ENCODE results near the gene LMO4. TPM values are rescaled to one million over a fixed set of nuclear protein-coding genes. Genes with fewer than 3 reads are reported as not detected.

Gene LMO4, protein sequence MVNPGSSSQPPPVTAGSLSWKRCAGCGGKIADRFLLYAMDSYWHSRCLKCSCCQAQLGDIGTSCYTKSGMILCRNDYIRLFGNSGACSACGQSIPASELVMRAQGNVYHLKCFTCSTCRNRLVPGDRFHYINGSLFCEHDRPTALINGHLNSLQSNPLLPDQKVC
- 10 to 100 TPM; 34.4 to 67.5 (median 39.3) TPM for total RNA-seq

DNA sequence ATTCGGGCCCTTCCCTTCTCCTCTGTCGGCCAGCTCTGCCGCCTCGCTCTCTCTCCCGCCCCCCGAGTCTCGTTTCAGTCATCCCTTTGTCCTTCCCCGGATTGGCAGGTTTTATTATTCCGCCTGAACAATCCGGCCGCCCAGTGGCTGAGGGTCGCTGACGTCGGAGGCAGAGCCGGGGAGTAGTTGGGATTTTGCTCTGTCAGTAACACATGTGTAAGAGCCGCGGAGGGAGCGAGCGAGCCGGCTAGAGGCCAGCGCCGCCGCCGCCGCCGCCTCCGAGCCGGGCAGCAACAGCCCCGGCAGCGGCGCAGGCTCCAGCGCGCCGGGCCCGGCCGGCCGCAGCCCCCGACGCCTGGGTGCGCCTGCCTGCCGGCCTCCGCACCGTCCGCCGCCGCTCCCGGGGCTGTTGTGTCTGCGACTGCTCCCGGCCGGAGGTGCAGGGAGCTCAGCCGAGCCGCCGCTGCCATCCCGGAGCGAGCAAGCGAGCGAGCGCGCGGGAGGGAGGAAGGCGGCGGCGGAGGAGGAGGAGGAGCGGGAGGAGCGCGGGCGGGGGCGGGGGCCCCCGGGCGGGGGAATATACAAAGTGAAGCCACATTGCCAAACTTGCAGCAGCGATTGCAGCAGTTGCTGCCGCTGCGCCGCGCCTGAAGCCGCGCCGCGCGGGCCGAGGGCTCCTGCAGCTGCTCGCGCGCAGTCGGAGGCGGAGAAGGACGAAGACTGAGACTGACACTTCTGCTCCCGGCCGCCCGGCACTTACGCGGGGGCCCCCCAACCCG is at the start of gene LMO4:
Gene LMO4, plus strand, starts transcription at position 609 of the 779 bp plus-strand sequence. CDS start 3,136 bp downstream, outside the sequence.
- H3K9me3 ChIP-seq = no peaks in the 10 kb centered on the region
- peaks cover 6 to 15% of the 10 kb centered on the region in 2 donors for H3K4me1 ChIP-seq
- intact Hi-C loops (cut with DNase I; ENCODE audit: low total_unique reads) = no loop called here
- H3K27me3 ChIP-seq = no peaks in the 10 kb centered on the region
- TF ChIP-seq POLR2A (IDR thresholded peaks at IDR 0.05) = peak; percentile 81
- peak; percentile 69 to 92 (median 90) for TF ChIP-seq POLR2AphosphoS5 (IDR thresholded peaks at IDR 0.05)
- TF ChIP-seq, protein P1, sequence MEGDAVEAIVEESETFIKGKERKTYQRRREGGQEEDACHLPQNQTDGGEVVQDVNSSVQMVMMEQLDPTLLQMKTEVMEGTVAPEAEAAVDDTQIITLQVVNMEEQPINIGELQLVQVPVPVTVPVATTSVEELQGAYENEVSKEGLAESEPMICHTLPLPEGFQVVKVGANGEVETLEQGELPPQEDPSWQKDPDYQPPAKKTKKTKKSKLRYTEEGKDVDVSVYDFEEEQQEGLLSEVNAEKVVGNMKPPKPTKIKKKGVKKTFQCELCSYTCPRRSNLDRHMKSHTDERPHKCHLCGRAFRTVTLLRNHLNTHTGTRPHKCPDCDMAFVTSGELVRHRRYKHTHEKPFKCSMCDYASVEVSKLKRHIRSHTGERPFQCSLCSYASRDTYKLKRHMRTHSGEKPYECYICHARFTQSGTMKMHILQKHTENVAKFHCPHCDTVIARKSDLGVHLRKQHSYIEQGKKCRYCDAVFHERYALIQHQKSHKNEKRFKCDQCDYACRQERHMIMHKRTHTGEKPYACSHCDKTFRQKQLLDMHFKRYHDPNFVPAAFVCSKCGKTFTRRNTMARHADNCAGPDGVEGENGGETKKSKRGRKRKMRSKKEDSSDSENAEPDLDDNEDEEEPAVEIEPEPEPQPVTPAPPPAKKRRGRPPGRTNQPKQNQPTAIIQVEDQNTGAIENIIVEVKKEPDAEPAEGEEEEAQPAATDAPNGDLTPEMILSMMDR (IDR thresholded peaks at IDR 0.05) = peak in 1 of 3 donors; percentile 29
- H3K36me3 ChIP-seq = no peaks in the 10 kb centered on the region
- peak within 1 kb of the TSS; percentile 98 to 100 for H3K27ac ChIP-seq
- H3K4me3 ChIP-seq = peak within 1 kb of the TSS; percentile 85 to 95 (median 90)
- DNase-seq (ENCODE audit: low spot score in 2 of 2) = peak; percentile 95 to 98

DNA sequence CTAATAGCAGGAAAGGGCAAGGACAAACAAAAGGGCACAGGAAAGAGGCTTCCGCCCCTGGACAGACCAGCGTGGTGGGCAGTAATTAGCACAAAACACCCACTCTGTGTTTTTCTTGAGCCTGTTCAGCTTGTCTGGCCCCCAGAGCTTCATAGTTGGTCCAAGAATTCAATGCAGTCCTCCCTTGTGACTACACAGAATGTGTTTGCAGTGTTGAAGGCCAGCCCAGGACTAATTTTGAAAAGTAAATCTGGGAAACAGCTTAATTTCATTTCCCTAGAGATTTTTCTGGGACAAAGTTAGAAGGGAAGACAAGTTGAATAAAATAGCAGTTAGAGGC is 49.2 kb upstream of the LMO4 start:
- no peak for DNase-seq (ENCODE audit: low spot score in 2 of 2)
- Histone ChIP-seq H3K4me3 (no peak overlapping the region), H3K27me3 (no peaks in the 10 kb centered on the region), H3K4me1 (no peaks in the 10 kb centered on the region), H3K27ac (peak overlapping the region; percentile 2 to 87), H3K36me3 (no peaks in the 10 kb centered on the region), H3K9me3 (no peaks in the 10 kb centered on the region)
- TF ChIP-seq POLR2A (IDR thresholded peaks at IDR 0.05) (no peak), POLR2AphosphoS5 (IDR thresholded peaks at IDR 0.05) (no peak)
- TF ChIP-seq, protein P1 (IDR thresholded peaks at IDR 0.05) = no peak
- intact Hi-C loops (cut with DNase I; ENCODE audit: low total_unique reads) = no loop called here

DNA sequence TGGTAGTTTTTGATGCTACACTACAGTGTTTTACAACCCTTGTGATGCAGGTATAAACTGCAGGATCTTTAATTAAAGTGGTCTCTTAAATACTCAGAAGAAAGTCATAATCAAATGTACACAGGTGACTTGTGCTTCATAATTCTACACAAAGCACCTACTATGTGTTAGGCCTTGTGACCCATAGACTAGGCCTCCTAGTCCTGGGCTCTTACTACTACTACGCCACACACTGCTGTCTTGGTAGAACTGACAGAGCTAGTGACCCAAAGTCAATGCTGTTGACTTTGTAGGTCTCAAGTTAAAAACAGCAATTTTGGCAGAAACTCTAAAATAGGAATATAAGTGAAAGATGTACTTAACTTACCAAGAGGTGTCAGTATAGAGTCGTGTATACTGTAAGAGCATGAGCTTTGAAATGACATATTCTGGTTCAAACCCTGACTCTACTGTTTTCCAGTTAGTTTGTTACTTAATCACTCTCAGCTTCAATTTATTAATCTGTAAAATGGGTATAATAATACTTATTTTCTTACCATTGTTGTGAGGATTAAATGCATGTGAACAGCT is 48.6 kb upstream of the LMO4 start:
- no peaks in the 10 kb centered on the region for H3K36me3 ChIP-seq
- H3K27me3 ChIP-seq = no peaks in the 10 kb centered on the region
- TF ChIP-seq, protein P1 (IDR thresholded peaks at IDR 0.05) = no peak
- TF ChIP-seq POLR2A (IDR thresholded peaks at IDR 0.05) = no peak
- no peak for TF ChIP-seq POLR2AphosphoS5 (IDR thresholded peaks at IDR 0.05)
- no peak for DNase-seq (ENCODE audit: low spot score in 2 of 2)
- no peak overlapping the region for H3K4me3 ChIP-seq
- no peaks in the 10 kb centered on the region for H3K4me1 ChIP-seq
- peak overlapping the region in 1 of 2 donors; percentile 87 for H3K27ac ChIP-seq
- no peaks in the 10 kb centered on the region for H3K9me3 ChIP-seq
- intact Hi-C loops (cut with DNase I; ENCODE audit: low total_unique reads) = no loop called here

DNA sequence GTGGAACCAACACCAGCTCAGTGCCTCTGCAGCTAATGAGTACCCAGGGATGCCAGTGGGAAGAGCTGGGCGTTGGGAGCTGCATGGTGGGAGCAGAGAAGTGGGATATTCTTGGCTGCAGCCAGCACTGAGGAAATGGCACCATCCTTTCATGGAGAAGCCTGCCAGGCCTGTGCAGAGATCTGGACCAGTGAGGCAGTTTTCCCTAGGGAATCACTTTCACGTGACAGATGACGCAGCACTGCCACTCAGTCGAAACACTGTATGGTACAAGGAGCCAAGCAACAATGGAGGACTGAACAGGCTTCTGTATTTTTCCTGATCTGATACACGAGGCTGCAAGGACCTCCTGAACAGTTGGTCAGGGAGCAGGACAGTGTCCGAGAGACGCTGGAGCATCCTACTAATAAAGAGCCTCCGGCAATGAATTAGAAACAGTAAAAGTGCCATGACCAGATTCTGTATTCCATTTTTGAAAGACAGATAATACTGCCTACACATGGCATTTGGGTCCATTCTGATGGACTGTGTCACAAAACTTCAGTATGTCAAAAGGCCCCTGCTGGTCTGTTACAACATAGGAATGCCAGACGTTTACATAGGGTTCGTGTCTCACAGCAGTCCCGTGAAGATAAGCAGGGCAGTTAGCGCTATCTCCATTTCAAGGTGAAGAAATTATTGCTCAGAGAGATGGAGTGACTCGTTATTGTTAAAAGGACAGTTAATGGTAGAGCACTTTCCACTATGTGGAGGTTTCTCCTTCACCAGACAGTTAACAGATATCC is 44.0 kb upstream of the LMO4 start:
- H3K36me3 ChIP-seq = no peaks in the 10 kb centered on the region
- H3K4me1 ChIP-seq = no peaks in the 10 kb centered on the region
- no peak for DNase-seq (ENCODE audit: low spot score in 2 of 2)
- no peaks in the 10 kb centered on the region for H3K9me3 ChIP-seq
- no peak overlapping the region for H3K27ac ChIP-seq
- H3K27me3 ChIP-seq = no peaks in the 10 kb centered on the region
- H3K4me3 ChIP-seq = no peak overlapping the region
- intact Hi-C loops (cut with DNase I; ENCODE audit: low total_unique reads) = loop anchor here (5.0 kb wide), 1 partner anchor 1018 kb away; no protein-coding TSS in a partner anchor
- TF ChIP-seq POLR2A (IDR thresholded peaks at IDR 0.05) = no peak
- TF ChIP-seq POLR2AphosphoS5 (IDR thresholded peaks at IDR 0.05) = no peak
- TF ChIP-seq, protein P1 (IDR thresholded peaks at IDR 0.05) = no peak
